ENCODE results near the gene ELOVL6. TPM values are rescaled to one million over a fixed set of nuclear protein-coding genes. Genes with fewer than 3 reads are reported as not detected.

Gene ELOVL6
- total RNA-seq, 1 donor from 2014 or later, result 8.9 TPM

- no peak for DNase-seq (ENCODE audit: low read depth)
Measured at GRCh38 chr4:110129544-110129943, 68.9 kb downstream of the ELOVL6 start.

DNA sequence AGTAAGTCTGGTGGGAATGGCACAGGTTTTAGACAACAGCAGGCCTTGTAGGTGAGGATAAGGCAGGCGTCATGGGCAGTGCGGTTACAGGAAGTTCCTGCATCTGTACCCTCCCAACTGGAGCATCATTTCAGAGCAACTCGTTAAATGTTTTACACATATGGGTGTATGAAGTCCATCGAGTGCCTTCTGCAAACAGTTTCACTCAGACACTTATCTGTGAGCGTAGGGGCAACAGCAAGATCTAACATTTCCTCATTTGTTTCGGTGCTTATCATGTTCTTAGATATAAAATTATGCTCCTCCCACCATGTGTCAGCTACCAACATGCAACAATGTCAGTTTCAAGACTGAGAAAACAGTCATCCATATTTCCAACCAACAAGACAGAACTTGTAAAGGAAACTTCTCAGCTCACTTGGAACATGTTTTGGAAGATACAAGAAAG lies 69.9 kb downstream of the ELOVL6 start:
- DNase-seq (ENCODE audit: low read depth), result no peak

DNA sequence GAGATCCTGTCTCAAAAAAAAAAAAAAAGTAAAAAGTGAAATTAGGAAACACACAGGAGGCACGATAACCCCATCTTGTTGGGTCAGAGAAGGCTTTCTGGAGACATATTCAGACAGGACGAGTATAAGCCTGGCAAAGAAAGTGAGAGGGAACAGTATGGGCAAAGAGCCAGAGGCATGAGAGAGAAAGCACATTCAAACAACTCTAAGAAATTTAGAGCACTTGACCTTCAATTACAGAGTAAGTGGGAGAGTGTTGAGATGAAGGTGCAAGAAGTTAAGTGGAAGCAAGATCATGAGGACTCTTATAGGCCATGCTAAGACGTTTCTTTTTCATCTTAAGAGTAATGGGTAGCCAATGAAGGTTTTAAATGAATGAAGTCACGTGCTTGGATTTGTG lies 70.4 kb downstream of the ELOVL6 start:
- DNase-seq (ENCODE audit: low read depth), result no peak

- no peak for DNase-seq (ENCODE audit: low read depth)
Measured at GRCh38 chr4:110124711-110125110, 73.7 kb downstream of the ELOVL6 start.

- DNase-seq (ENCODE audit: low read depth), result no peak
Measured at GRCh38 chr4:110122201-110122600, 76.2 kb downstream of the ELOVL6 start.

DNA sequence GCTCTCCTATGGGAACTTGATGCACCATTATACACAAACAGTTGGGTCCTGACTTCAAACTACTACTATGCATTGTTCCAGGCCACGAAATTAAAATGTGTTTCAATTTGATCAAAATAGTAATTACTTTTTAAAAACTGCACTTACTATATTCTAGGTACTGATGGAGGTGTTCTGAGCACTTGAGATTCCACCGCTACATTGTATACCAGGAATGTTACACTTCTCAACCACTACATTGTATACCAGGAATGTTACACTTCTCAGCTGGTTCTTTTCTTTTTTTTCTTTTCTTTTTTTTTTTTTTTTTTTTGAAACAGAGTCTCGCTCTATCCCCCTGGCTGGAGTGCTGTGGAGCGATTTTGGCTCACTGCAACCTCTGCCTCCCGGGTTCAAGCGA lies 77.9 kb downstream of the ELOVL6 start:
- DNase-seq (ENCODE audit: low read depth), result no peak

GRCh38 chr4:110119880-110120279 lies 78.5 kb downstream of the ELOVL6 start:
- DNase-seq (ENCODE audit: low read depth), result no peak

DNA sequence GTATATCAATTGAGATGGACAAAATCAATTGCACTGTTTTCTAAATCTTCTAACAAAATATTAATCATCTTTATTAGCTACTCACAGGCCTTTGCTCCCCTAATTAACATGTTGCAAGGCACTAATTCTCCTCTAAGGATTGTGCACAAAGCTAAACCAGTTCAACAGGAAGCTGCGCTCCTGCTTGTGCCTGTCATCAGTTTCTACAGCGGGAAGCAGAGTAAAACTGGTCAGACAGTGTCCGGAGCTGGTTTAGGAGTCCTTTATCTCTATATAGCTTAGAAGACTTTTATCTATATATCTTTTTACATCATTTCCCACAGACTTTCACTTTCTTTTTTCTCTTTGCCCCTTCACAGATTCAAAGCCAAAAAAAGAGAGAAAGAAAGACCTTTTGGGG lies 79.1 kb downstream of the ELOVL6 start:
- DNase-seq (ENCODE audit: low read depth), result no peak

GRCh38 chr4:110112056-110112455 lies 86.4 kb downstream of the ELOVL6 start:
- DNase-seq (ENCODE audit: low read depth), result no peak

DNA sequence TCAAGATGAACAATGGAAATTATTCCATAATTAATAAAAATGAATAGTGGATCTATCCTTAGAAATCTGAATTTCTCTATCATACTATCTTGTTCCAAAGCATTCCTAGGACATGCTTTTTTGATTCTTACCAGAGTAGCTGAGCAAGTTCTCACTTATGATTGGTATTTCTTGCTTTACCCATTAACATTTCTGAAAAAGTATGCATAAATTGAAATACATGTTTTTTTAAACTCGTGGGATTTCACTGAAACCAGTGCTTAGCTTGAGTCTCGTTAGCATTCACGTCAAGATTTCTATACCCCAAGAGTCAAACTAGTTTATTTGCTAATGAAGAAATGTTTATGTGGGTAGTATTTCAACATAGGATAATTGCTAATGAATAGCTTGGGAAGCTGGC lies 89.0 kb downstream of the ELOVL6 start:
- no peak for DNase-seq (ENCODE audit: low read depth)

- DNase-seq (ENCODE audit: low read depth), result no peak
Measured at GRCh38 chr4:110108960-110109359, 89.5 kb downstream of the ELOVL6 start.

DNA sequence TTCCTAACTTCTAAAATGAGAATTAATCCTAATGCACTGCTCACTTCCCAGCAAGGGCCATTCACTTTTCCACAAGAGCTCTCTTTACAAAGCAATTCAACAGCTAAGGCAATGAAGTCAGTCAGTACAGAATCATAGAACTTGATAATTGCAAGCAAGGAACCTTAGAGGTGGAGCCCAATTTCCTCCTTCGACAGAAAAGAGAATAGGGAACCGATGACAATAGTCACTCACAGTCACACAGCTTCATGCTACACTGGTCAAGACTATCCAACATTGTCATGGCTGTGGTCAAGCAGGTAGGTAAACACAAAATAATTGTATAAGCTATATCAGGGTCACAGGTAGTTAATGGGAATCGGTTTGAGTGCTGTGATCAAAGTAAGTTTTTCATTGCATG lies 90.0 kb downstream of the ELOVL6 start:
- no peak for DNase-seq (ENCODE audit: low read depth)

- DNase-seq (ENCODE audit: low read depth), result no peak
Measured at GRCh38 chr4:110107866-110108265, 90.5 kb downstream of the ELOVL6 start.

GRCh38 chr4:110106931-110107296 lies 91.5 kb downstream of the ELOVL6 start:
- no peak for DNase-seq (ENCODE audit: low read depth)

GRCh38 chr4:110104661-110105060 lies 93.8 kb downstream of the ELOVL6 start:
- peak; percentile 53 for DNase-seq (ENCODE audit: low read depth)

DNA sequence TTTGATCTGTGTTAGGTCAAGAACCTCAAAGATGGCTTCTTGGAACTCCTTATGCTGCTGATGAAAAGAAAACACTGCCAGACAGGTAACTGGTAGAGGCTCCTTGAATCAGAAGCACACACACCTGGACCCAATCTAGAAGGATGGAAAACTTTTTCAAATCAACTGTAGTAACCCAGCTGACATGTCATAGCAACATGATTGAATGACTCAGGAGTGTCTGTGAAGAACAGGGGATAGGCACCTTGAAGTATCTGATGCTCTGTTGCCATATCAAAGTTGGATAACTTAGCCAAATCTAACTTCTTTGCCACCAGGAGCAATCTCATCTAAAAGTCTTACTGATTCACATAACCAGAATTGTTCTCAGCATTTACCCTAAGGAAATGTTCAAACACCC lies 98.8 kb downstream of the ELOVL6 start:
- no peak for DNase-seq (ENCODE audit: low read depth)

- no peak for DNase-seq (ENCODE audit: low read depth)
Measured at GRCh38 chr4:110096405-110096804, 102.0 kb downstream of the ELOVL6 start.

- no peak for DNase-seq (ENCODE audit: low read depth)
Measured at GRCh38 chr4:110092646-110093045, 105.8 kb downstream of the ELOVL6 start.

- DNase-seq (ENCODE audit: low read depth), result no peak
Measured at GRCh38 chr4:110091434-110092140, 106.8 kb downstream of the ELOVL6 start.

DNA sequence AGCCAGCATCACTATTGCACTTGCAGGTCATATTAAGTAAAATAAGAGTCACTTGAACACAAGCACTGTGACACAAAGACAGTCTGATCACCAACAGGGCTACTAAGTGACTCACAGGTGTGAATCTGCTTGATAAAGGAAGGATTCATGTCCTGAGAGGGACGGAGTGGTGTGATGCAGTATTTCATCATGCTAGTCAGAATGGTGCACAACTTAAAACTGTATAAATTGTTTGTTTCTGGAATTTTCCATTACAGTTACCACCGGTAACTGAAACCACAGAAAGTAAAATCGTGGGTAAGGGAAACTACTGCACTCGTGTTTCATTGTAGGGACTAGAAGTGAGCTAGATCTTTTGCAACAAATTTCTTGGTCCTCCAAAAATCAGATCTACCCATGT lies 109.7 kb downstream of the ELOVL6 start:
- DNase-seq (ENCODE audit: low read depth), result no peak

DNA sequence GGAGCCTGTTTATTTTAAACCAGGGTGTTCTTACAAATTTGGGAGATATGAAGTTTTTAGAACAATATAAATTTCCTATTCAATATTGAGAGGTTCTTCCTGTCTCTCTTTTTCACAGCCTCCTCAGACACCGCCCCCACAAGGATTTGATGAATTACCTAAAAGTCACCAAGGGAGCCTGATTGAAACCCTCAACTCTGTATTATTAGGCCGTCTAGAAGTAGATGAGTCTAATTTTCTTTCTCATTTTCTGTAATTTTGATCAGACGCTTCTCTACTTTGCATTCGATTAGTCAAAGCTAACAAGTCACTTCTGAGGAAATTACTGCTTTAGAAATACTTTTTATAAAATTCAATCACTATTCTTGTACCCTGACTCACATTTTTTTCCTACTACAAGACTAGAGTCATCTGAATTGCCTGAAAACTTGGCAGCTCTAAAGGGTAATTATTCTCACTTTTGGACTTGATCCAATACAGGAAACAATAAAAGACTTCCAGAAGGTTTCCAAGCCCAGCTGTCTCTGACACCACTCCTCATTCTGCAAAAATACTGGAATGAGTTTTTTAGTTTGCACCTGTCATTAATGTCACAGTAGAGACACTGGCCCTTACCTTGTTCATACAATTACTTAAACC lies 111.2 kb downstream of the ELOVL6 start:
- peak; percentile 95 for DNase-seq (ENCODE audit: low read depth)

- DNase-seq (ENCODE audit: low read depth), result no peak
Measured at GRCh38 chr4:110085131-110085530, 113.3 kb downstream of the ELOVL6 start.

DNA sequence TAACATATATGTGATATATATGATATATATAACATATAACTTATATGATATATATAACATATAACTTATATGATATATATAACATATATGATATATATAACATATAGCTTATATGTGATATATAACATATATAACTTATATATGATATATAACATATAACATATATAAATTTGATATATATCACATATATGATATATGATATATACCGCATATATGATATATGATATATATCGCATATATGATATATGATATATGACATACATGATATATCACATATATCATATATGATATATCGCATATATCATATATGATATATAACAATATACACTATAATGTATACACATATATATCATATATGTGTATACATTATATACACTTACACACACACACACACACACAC lies 114.3 kb downstream of the ELOVL6 start:
- DNase-seq (ENCODE audit: low read depth), result no peak
